ENCODE data around the gene ODAD4. TPM values are rescaled to one million over a fixed set of nuclear protein-coding genes. Genes with fewer than 3 reads are reported as not detected.

The ODAD4 gene
- total and polyA plus RNA-seq, 2 of the 8 experiments (the other 6 are each of a cell fraction or from before 2014, with no cell fraction given): 0.48 to 1.3 TPM

GRCh38 chr17:41925991-41926590 is 4.3 kb upstream of the ODAD4 start:
- no peak overlapping the region for H3K4ac ChIP-seq (replicated peaks; ENCODE audit: insufficient read length, low read depth, low read length)
- no peak overlapping the region for H3K9ac ChIP-seq (replicated peaks in 1 of 4; ENCODE audit: extremely low read depth in 1 of 4, low read depth in 3 of 4, low read length in 3 of 4)
- no peak overlapping the region for H2BK20ac ChIP-seq (ENCODE audit: low read length)
- H2BK5ac ChIP-seq (ENCODE audit: low read depth, low read length): no peak overlapping the region
- no peaks in the 10 kb centered on the region; the same call in 1 of the 2 replicates for H3K79me1 ChIP-seq (ENCODE audit: low read depth, low read length)
- peaks cover 4% of the 10 kb centered on the region; the same call in 1 of the 2 replicates for H3K23me2 ChIP-seq (ENCODE audit: low read depth, low read length)
- no peak overlapping the region for H3K27ac ChIP-seq (ENCODE audit: low read depth, low read length)
- H3K9me3 ChIP-seq (ENCODE audit: insufficient read depth in 2 of 2, low read depth in 1 of 2, low read length in 1 of 2): no peaks in the 10 kb centered on the region
- H4K20me1 ChIP-seq (replicated peaks in 1 of 2; ENCODE audit: control insufficient read depth in 1 of 2, insufficient read depth in 2 of 2, low read length in 2 of 2): no peaks in the 10 kb centered on the region
- no peak overlapping the region for H2BK12ac ChIP-seq (ENCODE audit: low read depth, low read length)
- no peak overlapping the region for H3K4me3 ChIP-seq (ENCODE audit: extremely low read depth in 1 of 4, insufficient read depth in 2 of 4, low read depth in 3 of 4, low read length in 4 of 4)
- H3K4me1 ChIP-seq (replicated peaks in 1 of 4; ENCODE audit: control insufficient read depth in 3 of 4, insufficient read depth in 4 of 4, low read length in 3 of 4): peaks cover 0 to 4% (median 2%) of the 10 kb centered on the region in 4 experiments; a peak in 2 of 7 replicates
- no peak overlapping the region for H4K5ac ChIP-seq (ENCODE audit: insufficient read length, low read depth, low read length)
- DNase-seq (ENCODE audit: low read depth in 1 of 2, low spot score in 2 of 2) (no peak), FAIRE-seq (no peak)
- ChIA-PET CTCF (ENCODE audit: partially characterized antibody) (interaction anchor here (0.7 to 2.6 kb wide), 3 partner anchors 33 to 58 kb away, joined by 3 to 7 read pairs (median 4); no protein-coding TSS in a partner anchor), POLR2A (ENCODE audit: partially characterized antibody) (interaction anchor here (0.7 to 1.7 kb wide), 4 partner anchors 14 to 41 kb away, joined by 3 to 5 read pairs (median 4); partner anchors contain the start of gene CNP)
- no peaks in the 10 kb centered on the region for H3K79me2 ChIP-seq (ENCODE audit: control insufficient read depth in 1 of 2, insufficient read depth in 2 of 2, low read length in 2 of 2)
- no peak overlapping the region for H2AK5ac ChIP-seq (ENCODE audit: low read depth, low read length)
- H3K36me3 ChIP-seq (ENCODE audit: control insufficient read depth in 2 of 4, insufficient read depth in 4 of 4, low read length in 3 of 4): no peaks in the 10 kb centered on the region
- H4K8ac ChIP-seq (ENCODE audit: extremely low read depth, insufficient read depth, low read length): no peak overlapping the region
- no peak overlapping the region for H2BK15ac ChIP-seq (ENCODE audit: low read length)
- no peak overlapping the region for H3K56ac ChIP-seq (replicated peaks; ENCODE audit: insufficient read length, low read depth, low read length)
- WGBS, 2 experiments (ENCODE audit: extremely low coverage in 1 of 2, insufficient coverage in 1 of 2, insufficient read length in 1 of 2, insufficient replicate concordance in 2 of 2, low coverage in 1 of 2, low lambda C conversion rate in 2 of 2, missing lambda C conversion rate in 1 of 2): 94% methylated on average over 7 of the region's 7 CpGs; no CpG with 5 or more reads in 1 of the 2 experiments
- no peaks in the 10 kb centered on the region for H3K27me3 ChIP-seq (replicated peaks in 1 of 4; ENCODE audit: control insufficient read depth in 3 of 4, extremely low read depth in 1 of 4, insufficient read depth in 3 of 4, low read length in 3 of 4)
- H3K23ac ChIP-seq (ENCODE audit: insufficient read length): no peak overlapping the region
- no peak overlapping the region for H2BK120ac ChIP-seq (replicated peaks; ENCODE audit: low read depth, low read length)
- H4K91ac ChIP-seq (replicated peaks; ENCODE audit: insufficient read length, low read length): no peak overlapping the region
- no peak overlapping the region for H2AFZ ChIP-seq (ENCODE audit: low read length)
- H3K18ac ChIP-seq (ENCODE audit: extremely low read depth, low read length): no peak overlapping the region
- no peak overlapping the region for H3K4me2 ChIP-seq (ENCODE audit: insufficient read depth in 1 of 2, low read depth in 2 of 2, low read length in 2 of 2)
- no peak overlapping the region for H3K14ac ChIP-seq (ENCODE audit: insufficient read length)
- no peak for TF ChIP-seq SAP30 (IDR thresholded peaks at IDR 0.05; ENCODE audit: insufficient read depth, insufficient replicate concordance, low read length)
- no peak for TF ChIP-seq NRF1 (IDR thresholded peaks at IDR 0.05; ENCODE audit: low read depth, low read length)
- TF ChIP-seq USF2 (IDR thresholded peaks at IDR 0.05; ENCODE audit: low read length): no peak
- no peak for TF ChIP-seq KDM4A (IDR thresholded peaks at IDR 0.05; ENCODE audit: low read depth, low read length, severe bottlenecking)
- TF ChIP-seq E2F6 (IDR thresholded peaks at IDR 0.05): no peak
- no peak for TF ChIP-seq CHD2 (IDR thresholded peaks at IDR 0.05; ENCODE audit: low read length)
- no peak for TF ChIP-seq ATF3 (IDR thresholded peaks at IDR 0.05; ENCODE audit: insufficient read depth, low read depth, low read length)
- TF ChIP-seq CBX5 (IDR thresholded peaks at IDR 0.05; ENCODE audit: low read depth, low read length): no peak
- TF ChIP-seq MAFK (IDR thresholded peaks at IDR 0.05; ENCODE audit: low read depth, low read length): no peak
- no peak for TF ChIP-seq EGR1 (IDR thresholded peaks at IDR 0.05; ENCODE audit: borderline replicate concordance, low read depth, low read length)
- no peak for TF ChIP-seq SIRT6 (IDR thresholded peaks at IDR 0.05; ENCODE audit: low read length)

Data from H1 (cell line).